Stomach smooth muscle (tissue), 2 donors: ENCODE results near the gene HCST.

ENCODE experiments used
- H3K27ac ChIP-seq: one replicate; pipeline ENCODE4 v1.7.0; 2013; ENCODE audit warnings: mild to moderate bottlenecking, low read length, inconsistent platforms
- H3K27me3 ChIP-seq, 2 donors: one replicate each; pipeline ENCODE4 v1.7.0; 2013; ENCODE audit warnings: low read length in 2 of 2; ENCODE audit not compliant: insufficient read depth in 2 of 2, control insufficient read depth in 1 of 2
- H3K36me3 ChIP-seq, 2 donors: one replicate each; pipeline ENCODE4 v1.7.0; 2013; ENCODE audit warnings: low read length in 2 of 2; ENCODE audit not compliant: control insufficient read depth in 2 of 2, insufficient read depth in 2 of 2
- H3K4me1 ChIP-seq: one replicate; pipeline ENCODE4 v1.7.0; 2013; ENCODE audit warnings: low read length; ENCODE audit not compliant: control insufficient read depth, insufficient read depth
- H3K4me3 ChIP-seq, 2 donors: one replicate each; pipeline ENCODE4 v1.7.0; 2013; ENCODE audit warnings: low read length in 2 of 2
- H3K9ac ChIP-seq, 2 donors: one replicate each; pipeline ENCODE4 v1.7.0; 2013; ENCODE audit warnings: low read length in 2 of 2, mild to moderate bottlenecking in 1 of 2
- H3K9me3 ChIP-seq, 2 donors: one replicate each; pipeline ENCODE4 v1.7.0; 2013; ENCODE audit warnings: low read length in 2 of 2; ENCODE audit not compliant: control insufficient read depth in 2 of 2
- donor health status: healthy.
- donor health status: Pancreatic carcinoma.

HCST gene

DNA sequence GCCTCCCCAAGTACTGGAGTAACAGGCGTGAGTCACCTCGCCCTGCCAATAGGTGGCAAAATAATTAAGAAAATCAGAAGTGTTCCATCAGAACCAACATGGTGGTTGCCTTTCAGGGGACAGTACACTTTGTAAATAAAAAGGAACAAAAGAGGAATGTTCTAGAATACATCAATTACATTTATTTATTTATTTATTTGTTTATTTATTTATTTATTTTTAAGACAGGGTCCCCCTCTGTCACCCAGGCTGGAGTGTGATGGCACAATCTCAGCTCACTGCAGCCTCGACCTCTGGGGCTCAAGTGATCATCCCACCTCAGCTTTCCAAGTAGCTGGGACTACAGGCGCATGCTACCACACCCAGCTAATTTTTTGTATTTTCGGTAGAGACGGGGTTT is 18.7 kb downstream of the HCST start:
- no peaks in the 10 kb centered on the region for H3K36me3 ChIP-seq
- H3K27me3 ChIP-seq: peaks cover 0 to 11% of the 10 kb centered on the region in 2 donors
- H3K4me3 ChIP-seq: no peak overlapping the region
- no peak overlapping the region for H3K27ac ChIP-seq
- H3K9ac ChIP-seq: no peak overlapping the region
- H3K9me3 ChIP-seq: no peaks in the 10 kb centered on the region
- H3K4me1 ChIP-seq: no peaks in the 10 kb centered on the region

DNA sequence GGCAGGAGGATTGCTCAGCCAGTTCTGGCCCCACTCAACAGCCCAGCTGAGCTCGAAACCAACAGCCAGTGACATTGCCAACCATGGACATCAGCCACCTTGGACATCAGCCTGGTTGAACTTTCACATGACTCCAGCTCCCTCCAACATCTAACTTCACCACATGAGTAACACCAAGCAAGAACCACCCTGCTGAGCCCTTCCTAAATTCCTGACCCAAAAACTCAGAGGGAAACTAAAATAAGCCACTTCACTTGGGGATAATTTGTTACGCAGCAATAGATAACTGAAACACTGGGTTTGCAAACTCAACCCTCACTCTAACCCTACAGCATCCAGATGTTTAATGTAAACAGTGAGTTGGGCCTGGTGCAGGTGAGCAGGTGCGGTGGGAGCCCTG is 23.2 kb downstream of the HCST start:
- H3K4me3 ChIP-seq: no peak overlapping the region
- H3K9me3 ChIP-seq: no peaks in the 10 kb centered on the region

DNA sequence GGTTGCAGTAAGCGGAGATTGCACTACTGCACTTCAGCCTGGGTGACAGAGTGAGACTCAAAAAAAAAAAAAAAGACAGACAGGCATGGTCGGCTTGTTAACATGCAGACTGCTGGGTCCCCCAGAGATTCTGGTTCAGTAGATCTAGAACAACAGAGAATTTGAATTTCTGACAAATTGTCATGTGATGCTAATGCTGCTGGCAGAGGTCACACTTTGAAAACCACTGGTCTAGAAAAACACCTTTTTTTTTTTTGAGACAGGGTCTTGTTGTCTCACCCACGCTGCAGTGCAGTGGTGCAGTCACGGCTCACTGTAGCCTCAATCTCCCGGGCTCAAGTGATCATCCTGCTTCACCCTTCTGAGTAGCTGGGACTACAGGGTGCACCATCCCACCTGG is 26.2 kb downstream of the HCST start:
- Histone ChIP-seq H3K4me1 (peaks cover 10% of the 10 kb centered on the region), H3K27ac (no peak overlapping the region), H3K9ac (no peak overlapping the region), H3K27me3 (peaks cover 0 to 7% of the 10 kb centered on the region in 2 donors), H3K4me3 (no peak overlapping the region), H3K36me3 (no peaks in the 10 kb centered on the region), H3K9me3 (no peaks in the 10 kb centered on the region)

More for the DNA sequence above, 23.2 kb downstream of the HCST start:
- no peaks in the 10 kb centered on the region for H3K36me3 ChIP-seq
- H3K9ac ChIP-seq: no peak overlapping the region
- peaks cover 0 to 7% of the 10 kb centered on the region in 2 donors for H3K27me3 ChIP-seq
- no peaks in the 10 kb centered on the region for H3K4me1 ChIP-seq
- no peak overlapping the region for H3K27ac ChIP-seq

DNA sequence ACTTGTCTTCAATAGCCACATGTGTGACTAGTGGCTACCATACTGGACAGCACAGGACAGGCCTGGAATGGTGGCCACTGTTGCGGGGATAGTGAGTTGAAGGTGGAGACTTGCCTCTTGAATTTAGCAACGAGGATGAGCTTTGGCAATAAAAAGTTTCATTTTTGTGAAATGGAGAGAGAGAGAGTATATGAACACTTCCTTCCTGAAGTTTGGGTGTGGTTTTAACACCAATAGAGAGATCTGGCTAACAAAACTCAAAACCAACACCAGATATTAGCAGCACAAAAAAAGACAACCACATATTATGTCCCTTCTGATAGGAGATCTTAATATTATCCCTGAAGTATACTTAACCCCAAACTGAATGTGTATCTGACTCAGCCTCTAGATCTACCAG is 27.5 kb downstream of the HCST start:
- H3K9ac ChIP-seq: no peak overlapping the region
- H3K27me3 ChIP-seq: peaks cover 0 to 5% of the 10 kb centered on the region in 2 donors
- no peaks in the 10 kb centered on the region for H3K9me3 ChIP-seq
- peaks cover 10% of the 10 kb centered on the region for H3K4me1 ChIP-seq
- H3K36me3 ChIP-seq: no peaks in the 10 kb centered on the region
- H3K27ac ChIP-seq: no peak overlapping the region
- no peak overlapping the region for H3K4me3 ChIP-seq

DNA sequence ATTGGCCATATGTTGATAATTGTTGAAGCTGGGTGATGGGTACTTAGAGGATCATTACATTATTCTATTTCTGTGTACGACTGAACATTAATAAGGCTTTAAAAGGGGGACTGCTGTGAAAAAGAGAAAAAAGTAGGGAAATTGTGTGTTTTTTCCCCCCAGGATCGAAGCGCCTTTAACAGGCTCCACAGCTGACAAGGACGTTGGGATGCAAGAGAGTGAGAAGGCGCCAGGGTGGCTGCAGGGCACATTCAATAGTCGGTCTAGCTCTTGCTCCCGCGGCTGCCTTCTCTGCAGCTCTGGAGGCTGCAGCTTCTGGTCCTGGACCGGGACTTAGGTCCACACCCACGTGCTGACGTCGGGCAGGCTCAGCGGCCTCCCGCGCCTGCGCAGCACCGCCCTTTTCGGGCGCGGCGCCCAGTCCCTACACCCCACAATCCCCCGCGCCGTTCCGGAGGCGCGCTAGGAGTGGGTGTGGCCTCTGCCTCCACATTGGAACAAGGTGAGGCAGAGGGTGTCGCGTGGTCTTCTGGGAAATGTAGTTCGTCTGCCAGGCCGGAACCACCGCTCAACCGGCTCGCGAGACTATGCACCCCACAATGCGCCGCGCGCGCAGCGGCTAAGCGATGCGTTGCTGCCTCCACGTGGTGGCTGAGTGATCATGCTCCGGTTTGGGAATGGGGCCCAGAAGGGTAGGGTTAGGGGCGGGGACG is 29.0 kb downstream of the HCST start:
- no peaks in the 10 kb centered on the region for H3K36me3 ChIP-seq
- no peaks in the 10 kb centered on the region for H3K27me3 ChIP-seq
- H3K4me3 ChIP-seq: peak overlapping the region; percentile 61 to 73
- H3K4me1 ChIP-seq: peaks cover 16% of the 10 kb centered on the region
- no peaks in the 10 kb centered on the region for H3K9me3 ChIP-seq
- H3K9ac ChIP-seq: peak overlapping the region in 1 of 2 donors; percentile 14
- no peak overlapping the region for H3K27ac ChIP-seq

DNA sequence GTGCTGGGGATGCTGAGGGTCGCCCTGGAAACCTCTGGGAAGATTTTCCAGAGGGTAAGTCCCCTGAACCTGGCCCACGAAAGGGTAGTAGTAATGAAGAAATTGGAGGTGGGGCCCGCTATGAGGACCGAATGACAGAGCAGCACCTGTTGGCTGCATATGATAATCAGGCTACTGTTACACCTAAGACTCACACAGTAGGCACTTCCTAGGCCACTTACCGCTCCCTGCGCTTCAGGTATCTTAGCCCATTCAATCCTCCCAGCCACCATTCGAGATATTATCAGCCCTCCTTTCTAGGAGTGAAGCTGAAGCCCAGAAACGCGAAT is 29.5 kb downstream of the HCST start:
- peak overlapping the region in 1 of 2 donors; percentile 51 for H3K9ac ChIP-seq

DNA sequence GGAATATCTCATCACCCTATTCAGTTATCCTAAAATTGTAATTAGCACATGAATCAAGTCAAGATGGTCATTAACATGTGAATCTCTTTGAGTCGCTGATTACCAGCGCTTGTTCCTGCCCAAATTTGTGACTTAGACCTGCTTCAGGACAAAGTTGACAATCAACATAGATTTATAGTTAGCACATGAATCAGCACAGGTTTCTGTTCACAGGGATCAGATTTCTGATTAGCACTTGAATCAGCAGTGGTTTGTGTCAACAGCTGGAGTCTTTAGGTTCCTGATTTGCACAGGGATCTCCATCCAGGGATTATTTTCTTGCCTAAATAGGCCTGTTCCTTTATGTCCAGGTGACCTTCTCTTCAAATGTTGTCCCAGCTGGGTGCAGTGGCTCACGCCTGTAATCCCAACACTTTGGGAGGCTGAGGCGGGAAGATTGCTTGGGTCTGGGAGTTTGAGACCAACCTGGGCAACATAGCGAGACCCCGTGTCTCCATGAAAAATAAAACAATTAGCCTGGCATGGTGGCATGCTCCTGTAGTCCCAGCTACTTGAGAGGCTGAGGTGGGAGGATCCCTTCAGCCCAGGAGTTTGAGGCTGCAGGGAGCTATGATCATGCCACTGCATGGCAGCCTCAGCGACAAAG is 30.1 kb downstream of the HCST start:
- Histone ChIP-seq H3K36me3 (no peaks in the 10 kb centered on the region), H3K4me1 (peaks cover 24% of the 10 kb centered on the region), H3K4me3 (no peak overlapping the region), H3K9me3 (no peaks in the 10 kb centered on the region), H3K9ac (no peak overlapping the region), H3K27ac (no peak overlapping the region), H3K27me3 (no peaks in the 10 kb centered on the region)

More for the DNA sequence above, 29.5 kb downstream of the HCST start:
- Histone ChIP-seq H3K9me3 (no peaks in the 10 kb centered on the region), H3K4me1 (peaks cover 19% of the 10 kb centered on the region), H3K27ac (no peak overlapping the region), H3K27me3 (no peaks in the 10 kb centered on the region), H3K36me3 (no peaks in the 10 kb centered on the region), H3K4me3 (peak overlapping the region in 1 of 2 donors; percentile 35)

DNA sequence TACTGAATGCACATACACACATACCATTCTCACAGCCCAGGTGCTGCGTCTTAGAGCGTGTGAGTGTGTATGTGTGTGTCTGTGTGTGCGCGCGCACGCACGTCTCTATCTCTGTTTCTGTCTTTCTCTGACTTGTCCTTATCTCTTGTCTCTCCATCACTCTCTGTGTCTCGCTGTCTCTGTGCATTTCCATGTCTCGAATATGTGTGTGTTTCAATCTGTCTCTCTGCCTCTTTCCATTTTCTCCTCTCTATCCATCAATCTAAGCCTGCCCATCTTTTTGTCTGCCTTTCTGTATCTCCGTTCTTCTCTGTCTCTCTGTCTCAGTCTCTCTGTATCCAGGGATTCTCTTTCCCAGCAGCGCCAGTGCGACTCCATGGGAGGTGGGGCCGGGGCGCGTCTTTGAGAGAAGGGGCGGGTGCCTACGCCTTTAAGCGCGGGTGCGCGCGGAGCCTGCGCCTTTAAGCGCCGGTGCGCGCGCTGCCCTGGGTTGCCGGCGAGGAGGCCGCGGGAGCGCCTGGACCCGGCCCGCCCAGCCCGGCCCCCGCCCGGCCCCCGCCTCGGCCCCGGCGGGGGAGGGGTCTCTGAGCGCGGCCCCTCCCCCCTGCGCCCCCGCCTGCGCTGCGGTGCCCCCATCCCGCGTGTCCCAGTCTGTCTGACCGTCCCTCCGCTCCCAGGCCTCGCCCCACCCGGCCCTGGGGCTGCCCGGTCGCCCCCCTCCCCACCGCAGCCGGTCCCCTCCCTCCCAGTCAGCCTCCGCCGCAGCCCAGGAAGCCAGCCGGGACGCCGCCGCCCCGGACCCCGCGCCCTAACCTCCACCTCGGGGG is 33.8 kb downstream of the HCST start, which contains the start of gene LRFN3:
Gene LRFN3, plus strand, starts transcription at position 464 of the 827 bp plus-strand sequence. CDS start 3,052 bp downstream, outside the sequence.
- Histone ChIP-seq H3K36me3 (no peaks in the 10 kb centered on the region), H3K9me3 (no peaks in the 10 kb centered on the region), H3K27me3 (no peaks in the 10 kb centered on the region), H3K27ac (peak within 1 kb of the TSS; percentile 70), H3K9ac (peak within 1 kb of the TSS; percentile 81), H3K4me1 (peaks cover 32% of the 10 kb centered on the region), H3K4me3 (peak within 1 kb of the TSS; percentile 87 to 99)

DNA sequence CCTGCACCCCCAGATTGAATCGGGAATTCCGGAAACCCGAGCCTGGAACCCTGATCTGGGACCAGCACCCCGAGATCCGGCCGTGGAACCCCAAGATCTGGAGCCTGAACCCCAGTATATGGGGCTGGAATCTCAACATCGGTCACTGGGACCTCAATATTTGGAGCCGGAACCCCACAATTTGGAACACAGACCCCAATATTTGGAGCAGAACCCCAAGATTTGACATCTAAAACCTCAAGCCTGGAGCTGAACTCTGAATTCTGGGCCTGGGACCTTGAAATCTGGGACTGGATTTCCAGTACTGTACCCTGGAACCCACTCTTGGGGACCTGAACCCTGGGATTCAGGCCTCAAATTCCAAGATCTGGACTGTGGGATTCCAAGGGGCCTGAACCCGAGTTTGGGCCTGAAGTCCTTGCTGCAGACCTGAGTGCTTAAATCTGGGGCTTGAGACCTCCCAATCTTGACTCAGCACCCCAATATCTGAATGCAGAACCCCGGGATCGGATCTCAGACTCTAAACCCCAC is 34.5 kb downstream of the HCST start:
- peak overlapping the region; percentile 79 to 81 for H3K9ac ChIP-seq
- H3K9me3 ChIP-seq: no peaks in the 10 kb centered on the region
- H3K27me3 ChIP-seq: no peaks in the 10 kb centered on the region
- no peaks in the 10 kb centered on the region for H3K36me3 ChIP-seq
- peaks cover 27% of the 10 kb centered on the region for H3K4me1 ChIP-seq
- H3K27ac ChIP-seq: peak overlapping the region; percentile 70
- peak overlapping the region; percentile 76 to 78 for H3K4me3 ChIP-seq
